ENCODE data around the gene TMEM63A. TPM values are rescaled to one million over a fixed set of nuclear protein-coding genes. Genes with fewer than 3 reads are reported as not detected.

TMEM63A gene
- total RNA-seq, 5 donors from 2014 or later (not counting 1 experiment from before 2014, with no cell fraction given): 332 to 473 (median 390) TPM

Other genes starting within 250 kb of the TMEM63A start
- 1 to 10 TPM in 2 of 5 donors, under 1 TPM in 1, not detected in 2; 0.56 to 1.1 (median 1.0) TPM for gene ENAH, start 229.3 kb downstream of the TMEM63A start, total RNA-seq
- gene SRP9, start 104.6 kb downstream of the TMEM63A start, total RNA-seq: 100 to 1,000 TPM in 3 of 5 donors, 10 to 100 TPM in 2; 74.1 to 152 (median 137) TPM
- gene EPHX1, start 72.3 kb downstream of the TMEM63A start, total RNA-seq: 1 to 10 TPM in 4 of 5 donors, under 1 TPM in 1; 0.98 to 5.2 (median 3.7) TPM
- gene LEFTY1, start 6.8 kb upstream of the TMEM63A start, total RNA-seq: under 1 TPM; 0.23 to 0.63 (median 0.35) TPM
- gene PYCR2, start 41.9 kb upstream of the TMEM63A start, total RNA-seq: 100 to 1,000 TPM in 3 of 5 donors, 10 to 100 TPM in 2; 54.4 to 138 (median 126) TPM
- under 1 TPM in 1 of 5 donors, not detected in 4; 0.16 TPM for gene LEFTY2, start 58.8 kb upstream of the TMEM63A start, total RNA-seq
- 10 to 100 TPM; 19.6 to 36.1 (median 21.8) TPM for gene SDE2, start 117.0 kb upstream of the TMEM63A start, total RNA-seq
- gene H3-3A, start 180.3 kb upstream of the TMEM63A start, total RNA-seq: 100 to 1,000 TPM; 340 to 391 (median 366) TPM